Liver (tissue), 9 donors: ENCODE results near the gene TNFRSF1B. TPM values are rescaled to one million over a fixed set of nuclear protein-coding genes. Genes with fewer than 3 reads are reported as not detected.

Source experiments
- DNase-seq: peaks from one replicate; pipeline ENCODE4 v3.0.0-alpha.2; 2017; ENCODE audit warnings: low spot score
- H3K27ac ChIP-seq, 2 donors: one replicate each; pipeline ENCODE4 v1.7.0; 2013; ENCODE audit warnings: inconsistent platforms in 2 of 2, low read length in 2 of 2, control low read depth in 1 of 2, low read depth in 1 of 2, mild to moderate bottlenecking in 1 of 2
- H3K27me3 ChIP-seq, 4 donors: one replicate each; pipeline versions ENCODE4 v1.6.1 to v1.7.0; 2013; ENCODE audit warnings: low read length in 3 of 4, inconsistent platforms in 1 of 4, mild to moderate bottlenecking in 1 of 4, moderate library complexity in 1 of 4; ENCODE audit not compliant: control insufficient read depth in 4 of 4, insufficient read depth in 4 of 4
- H3K36me3 ChIP-seq, 4 donors: one replicate each; pipeline versions ENCODE4 v1.6.1 to v1.7.0; 2013; ENCODE audit warnings: low read length in 3 of 4, mild to moderate bottlenecking in 3 of 4, low read depth in 1 of 4, moderate library complexity in 1 of 4; ENCODE audit not compliant: control insufficient read depth in 4 of 4, insufficient read depth in 3 of 4
- H3K4me1 ChIP-seq, 4 donors: one replicate each; pipeline versions ENCODE4 v1.6.1 to v1.7.0; 2013; ENCODE audit warnings: low read length in 3 of 4, mild to moderate bottlenecking in 3 of 4, moderate library complexity in 1 of 4; ENCODE audit not compliant: control insufficient read depth in 4 of 4, insufficient read depth in 4 of 4
- H3K4me3 ChIP-seq, 3 donors: one replicate each; pipeline versions ENCODE4 v1.6.1 to v1.7.0; 2013; ENCODE audit warnings: low read length in 3 of 3, control low read depth in 1 of 3, low read depth in 1 of 3, mild to moderate bottlenecking in 1 of 3
- H3K9ac ChIP-seq, 2 donors: one replicate each; pipeline ENCODE4 v1.7.0; 2013; ENCODE audit warnings: low read length in 2 of 2, mild to moderate bottlenecking in 2 of 2, moderate library complexity in 2 of 2, control low read depth in 1 of 2, low read depth in 1 of 2
- H3K9me3 ChIP-seq, 4 donors: one replicate each; pipeline versions ENCODE4 v1.6.1 to v1.7.0; 2013; ENCODE audit warnings: low read length in 3 of 4; ENCODE audit not compliant: control insufficient read depth in 4 of 4
- CTCF ChIP-seq: fragments of 150-350 bp; IDR thresholded peaks from 2 replicates; pipeline ENCODE4 v1.5.1; 2017; ENCODE audit warnings: improper control_type of control experiment, low read depth, low read length; ENCODE audit not compliant: missing input control
- FOXA2 ChIP-seq: IDR thresholded peaks from 2 replicates; pipeline ENCODE4 v1.6.1; 2016; ENCODE audit warnings: antibody characterized with exemption
- HNF4A ChIP-seq, 2 donors: conservative IDR thresholded peaks; 2 replicates each; pipeline ENCODE4 v1.6.1; 2016; ENCODE audit warnings: antibody characterized with exemption in 2 of 2, mild to moderate bottlenecking in 2 of 2
- HNF4G ChIP-seq: IDR thresholded peaks from 2 replicates; pipeline ENCODE4 v1.6.1; 2016; ENCODE audit warnings: antibody characterized with exemption
- JUND ChIP-seq, 2 donors: IDR thresholded peaks; 2 replicates each; pipeline ENCODE4 v1.6.1; 2016; ENCODE audit warnings: antibody characterized with exemption in 2 of 2
- NR2F2 ChIP-seq: IDR thresholded peaks from 2 replicates; pipeline ENCODE4 v1.6.1; 2016; ENCODE audit warnings: antibody characterized with exemption
- RAD21 ChIP-seq, 2 donors: IDR thresholded peaks; 2 replicates each; pipeline ENCODE4 v1.6.1; 2016; ENCODE audit warnings: antibody characterized with exemption in 2 of 2, mild to moderate bottlenecking in 2 of 2
- RXRA ChIP-seq, 2 donors: IDR thresholded peaks; 2 replicates each; pipeline ENCODE4 v1.6.1; 2017 to 2018; ENCODE audit warnings: antibody characterized with exemption in 2 of 2, mild to moderate bottlenecking in 1 of 2
- SP1 ChIP-seq: IDR thresholded peaks from 2 replicates; pipeline ENCODE4 v1.6.1; 2018; ENCODE audit warnings: antibody characterized with exemption, mild to moderate bottlenecking
- ZBTB33 ChIP-seq: IDR thresholded peaks from 2 replicates; pipeline ENCODE4 v1.6.1; 2016; ENCODE audit warnings: antibody characterized with exemption
- WGBS: extraction: QIAGEN DNeasy Blood & Tissue Kit; methylation state at CpG from one replicate; pipeline ENCODE4 v1.1.7; 2013; 5-methylcytosine and 5-hydroxymethylcytosine counted together
- polyA plus RNA-seq, 2 donors: library from polyadenylated mRNA; stranded (reverse) in 1 of 2; unstranded in 1 of 2; fragments of 200-250 nt in 1 of 2; fragments of >200 nt in 1 of 2; fragmentation: Nextera tagmentation in 1 of 2; extraction: Ambion mirVana in 1 of 2; gene quantifications; one replicate each; pipeline versions ENCODE4 v1.2.1 to v1.2.3, GENCODE V29; 2013 to 2015
- total RNA-seq, 2 donors: library from RNA; depleted of rRNA; stranded (reverse); fragments of >200 nt; gene quantifications; one replicate each; pipeline ENCODE4 v1.2.3, GENCODE V29; 2014
- donor health status: healthy.
- donor health status: healthy.
- donor health status: healthy.
- donor health status: healthy.
- donor health status: healthy.

Gene TNFRSF1B
- total and polyA plus RNA-seq, 4 donors, result 7.2 to 19.6 (median 16.5) TPM

GRCh38 chr1:12188115-12188514 is 21.3 kb downstream of the TNFRSF1B start:
- WGBS, result 54% methylated on average over 3 of the region's 3 CpGs
- no peak for TF ChIP-seq ZBTB33
- Histone ChIP-seq H3K9me3 (no peaks in the 10 kb centered on the region), H3K36me3 (peaks cover 6 to 21% (median 17%) of the 10 kb centered on the region in 4 donors), H3K27ac (no peak overlapping the region), H3K27me3 (no peaks in the 10 kb centered on the region), H3K9ac (no peak overlapping the region), H3K4me3 (no peak overlapping the region), H3K4me1 (peaks cover 33 to 46% (median 42%) of the 10 kb centered on the region in 4 donors)
- DNase-seq, result no peak

GRCh38 chr1:12188657-12189327 is 22.0 kb downstream of the TNFRSF1B start:
- H3K4me1 ChIP-seq, result peaks cover 33 to 46% (median 42%) of the 10 kb centered on the region in 4 donors
- peak overlapping the region in 1 of 2 donors; percentile 20 for H3K27ac ChIP-seq
- no peaks in the 10 kb centered on the region for H3K9me3 ChIP-seq
- no peak overlapping the region for H3K9ac ChIP-seq
- H3K4me3 ChIP-seq, result no peak overlapping the region
- H3K27me3 ChIP-seq, result no peaks in the 10 kb centered on the region
- TF ChIP-seq HNF4G (peak; percentile 27), NR2F2 (peak; percentile 85), RAD21 (IDR thresholded peaks at IDR 0.05) (peak in 1 of 2 donors; percentile 41), JUND (IDR thresholded peaks at IDR 0.05) (no peak), RXRA (IDR thresholded peaks at IDR 0.05) (peak; percentile 50 to 69), CTCF (no peak), HNF4A (conservative IDR thresholded peaks at IDR 0.05) (peak; percentile 56 to 73), SP1 (peak; percentile 71)
- 55% methylated on average over 13 of the region's 13 CpGs for WGBS
- peaks cover 10 to 27% (median 23%) of the 10 kb centered on the region in 4 donors for H3K36me3 ChIP-seq
- no peak for DNase-seq

GRCh38 chr1:12189328-12189682 is 22.5 kb downstream of the TNFRSF1B start:
- 82% methylated on average over 5 of the region's 5 CpGs for WGBS
- no peak for TF ChIP-seq RXRA (IDR thresholded peaks at IDR 0.05)
- TF ChIP-seq FOXA2, result no peak

More at GRCh38 chr1:12189328-12189682, 22.5 kb downstream of the TNFRSF1B start:
- peaks cover 33 to 45% (median 41%) of the 10 kb centered on the region in 4 donors for H3K4me1 ChIP-seq
- H3K4me3 ChIP-seq, result no peak overlapping the region
- no peaks in the 10 kb centered on the region for H3K27me3 ChIP-seq
- H3K9ac ChIP-seq, result no peak overlapping the region
- H3K36me3 ChIP-seq, result peaks cover 13 to 32% (median 27%) of the 10 kb centered on the region in 4 donors
- H3K9me3 ChIP-seq, result no peaks in the 10 kb centered on the region
- DNase-seq, result no peak
- H3K27ac ChIP-seq, result no peak overlapping the region
